ENCODE measurements around the gene NUP62CL. TPM values are rescaled to one million over a fixed set of nuclear protein-coding genes. Genes with fewer than 3 reads are reported as not detected.
"Not testable (repeated sequence)": the region's sequence is repeated elsewhere in the genome, so short reads cannot be mapped to it uniquely, and the experiment has no call there.

Gene NUP62CL
- total RNA-seq, 1 donor from 2014 or later = 1.3 TPM

GRCh38 chrX:107171369-107172102 lies 34.7 kb downstream of the NUP62CL start:
- Mint-ChIP-seq H3K4me1 (ENCODE audit: low read depth) (no peaks in the 10 kb centered on the region), H3K4me3 (ENCODE audit: low read depth) (no peak overlapping the region), H3K9me3 (no peaks in the 10 kb centered on the region), H3K27me3 (ENCODE audit: low read depth) (no peaks in the 10 kb centered on the region), H3K27ac (no peak overlapping the region), H3K36me3 (ENCODE audit: low read depth) (no peaks in the 10 kb centered on the region)
- DNase-seq (ENCODE audit: low spot score) = no peak
- intact Hi-C loops (cut with micrococcal nuclease) = no loop called here

- H3K9me3 Mint-ChIP-seq = no peaks in the 10 kb centered on the region
- DNase-seq (ENCODE audit: low spot score) = no peak
- intact Hi-C loops (cut with micrococcal nuclease) = no loop called here
- H3K36me3 Mint-ChIP-seq (ENCODE audit: low read depth) = no peaks in the 10 kb centered on the region
- no peaks in the 10 kb centered on the region for H3K27me3 Mint-ChIP-seq (ENCODE audit: low read depth)
- H3K27ac Mint-ChIP-seq = no peak overlapping the region
- H3K4me1 Mint-ChIP-seq (ENCODE audit: low read depth) = no peaks in the 10 kb centered on the region
- no peak overlapping the region for H3K4me3 Mint-ChIP-seq (ENCODE audit: low read depth)
Measured at GRCh38 chrX:107168712-107169111, 37.5 kb downstream of the NUP62CL start.

- H3K36me3 Mint-ChIP-seq (ENCODE audit: low read depth) = no peaks in the 10 kb centered on the region
- H3K9me3 Mint-ChIP-seq = no peaks in the 10 kb centered on the region
- intact Hi-C loops (cut with micrococcal nuclease) = no loop called here
- H3K27me3 Mint-ChIP-seq (ENCODE audit: low read depth) = no peaks in the 10 kb centered on the region
- no peaks in the 10 kb centered on the region for H3K4me1 Mint-ChIP-seq (ENCODE audit: low read depth)
- H3K27ac Mint-ChIP-seq = no peak overlapping the region
- no peak for DNase-seq (ENCODE audit: low spot score)
- H3K4me3 Mint-ChIP-seq (ENCODE audit: low read depth) = no peak overlapping the region
Measured at GRCh38 chrX:107168257-107168656, 38.0 kb downstream of the NUP62CL start.

- intact Hi-C loops (cut with micrococcal nuclease) = no loop called here
- no peaks in the 10 kb centered on the region for H3K4me1 Mint-ChIP-seq (ENCODE audit: low read depth)
- H3K27ac Mint-ChIP-seq = no peak overlapping the region
- no peaks in the 10 kb centered on the region for H3K36me3 Mint-ChIP-seq (ENCODE audit: low read depth)
- no peaks in the 10 kb centered on the region for H3K27me3 Mint-ChIP-seq (ENCODE audit: low read depth)
- DNase-seq (ENCODE audit: low spot score) = no peak
- no peaks in the 10 kb centered on the region for H3K9me3 Mint-ChIP-seq
- no peak overlapping the region for H3K4me3 Mint-ChIP-seq (ENCODE audit: low read depth)
Measured at GRCh38 chrX:107167163-107167921, 38.9 kb downstream of the NUP62CL start.

GRCh38 chrX:107157618-107158017 lies 48.6 kb downstream of the NUP62CL start:
- H3K36me3 Mint-ChIP-seq (ENCODE audit: low read depth); H3K9me3 Mint-ChIP-seq; H3K27ac Mint-ChIP-seq; intact Hi-C loops (cut with micrococcal nuclease); H3K27me3 Mint-ChIP-seq (ENCODE audit: low read depth); H3K4me3 Mint-ChIP-seq (ENCODE audit: low read depth); H3K4me1 Mint-ChIP-seq (ENCODE audit: low read depth); DNase-seq (ENCODE audit: low spot score): not testable (repeated sequence)

- intact Hi-C loops (cut with micrococcal nuclease) = loop anchor here (2.0 kb wide), 1 partner anchor 37 kb away; the partner anchor contains the start of gene RBM41
- Mint-ChIP-seq H3K4me3 (ENCODE audit: low read depth) (peak overlapping the region; percentile 69), H3K27ac (peak overlapping the region; percentile 33)
- not testable (repeated sequence) for H3K36me3 Mint-ChIP-seq (ENCODE audit: low read depth); H3K27me3 Mint-ChIP-seq (ENCODE audit: low read depth); H3K4me1 Mint-ChIP-seq (ENCODE audit: low read depth); H3K9me3 Mint-ChIP-seq; DNase-seq (ENCODE audit: low spot score)
Measured at GRCh38 chrX:107155621-107156430, 50.4 kb downstream of the NUP62CL start.

- H3K4me1 Mint-ChIP-seq (ENCODE audit: low read depth) = peaks cover 10% of the 10 kb centered on the region
- H3K36me3 Mint-ChIP-seq (ENCODE audit: low read depth) = no peaks in the 10 kb centered on the region
- no peak for DNase-seq (ENCODE audit: low spot score)
- no peaks in the 10 kb centered on the region for H3K9me3 Mint-ChIP-seq
- intact Hi-C loops (cut with micrococcal nuclease) = loop anchor here (2.0 kb wide), 1 partner anchor 36 kb away; the partner anchor contains the start of gene RBM41
- H3K27ac Mint-ChIP-seq = peak overlapping the region; percentile 33
- H3K27me3 Mint-ChIP-seq (ENCODE audit: low read depth) = no peaks in the 10 kb centered on the region
- H3K4me3 Mint-ChIP-seq (ENCODE audit: low read depth) = peak overlapping the region; percentile 69
Measured at GRCh38 chrX:107154787-107155620, 51.2 kb downstream of the NUP62CL start.

GRCh38 chrX:107153005-107153404 lies 53.2 kb downstream of the NUP62CL start:
- no peak overlapping the region for H3K27ac Mint-ChIP-seq
- intact Hi-C loops (cut with micrococcal nuclease) = no loop called here
- H3K36me3 Mint-ChIP-seq (ENCODE audit: low read depth) = no peaks in the 10 kb centered on the region

GRCh38 chrX:107146670-107147069 lies 59.6 kb downstream of the NUP62CL start:
- Mint-ChIP-seq H3K4me1 (ENCODE audit: low read depth) (peaks cover 2% of the 10 kb centered on the region), H3K9me3 (no peaks in the 10 kb centered on the region), H3K27ac (no peak overlapping the region), H3K4me3 (ENCODE audit: low read depth) (no peak overlapping the region), H3K36me3 (ENCODE audit: low read depth) (no peaks in the 10 kb centered on the region), H3K27me3 (ENCODE audit: low read depth) (no peaks in the 10 kb centered on the region)
- no peak for DNase-seq (ENCODE audit: low spot score)
- intact Hi-C loops (cut with micrococcal nuclease) = no loop called here

More at GRCh38 chrX:107153005-107153404, 53.2 kb downstream of the NUP62CL start:
- H3K27me3 Mint-ChIP-seq (ENCODE audit: low read depth) = no peaks in the 10 kb centered on the region
- no peaks in the 10 kb centered on the region for H3K9me3 Mint-ChIP-seq
- peaks cover 10% of the 10 kb centered on the region for H3K4me1 Mint-ChIP-seq (ENCODE audit: low read depth)
- no peak overlapping the region for H3K4me3 Mint-ChIP-seq (ENCODE audit: low read depth)
- DNase-seq (ENCODE audit: low spot score) = no peak

GRCh38 chrX:107135965-107136307 lies 70.3 kb downstream of the NUP62CL start:
- Mint-ChIP-seq H3K27me3 (ENCODE audit: low read depth) (no peaks in the 10 kb centered on the region), H3K27ac (peak overlapping the region; percentile 65), H3K9me3 (no peaks in the 10 kb centered on the region), H3K4me1 (ENCODE audit: low read depth) (peaks cover 11% of the 10 kb centered on the region), H3K4me3 (ENCODE audit: low read depth) (peak overlapping the region; percentile 13), H3K36me3 (ENCODE audit: low read depth) (peaks cover 3% of the 10 kb centered on the region)
- no peak for DNase-seq (ENCODE audit: low spot score)
- intact Hi-C loops (cut with micrococcal nuclease) = no loop called here

- intact Hi-C loops (cut with micrococcal nuclease) = no loop called here
- Mint-ChIP-seq H3K9me3 (no peaks in the 10 kb centered on the region), H3K27ac (peak overlapping the region; percentile 65), H3K27me3 (ENCODE audit: low read depth) (no peaks in the 10 kb centered on the region), H3K4me3 (ENCODE audit: low read depth) (peak overlapping the region; percentile 13), H3K4me1 (ENCODE audit: low read depth) (peaks cover 11% of the 10 kb centered on the region), H3K36me3 (ENCODE audit: low read depth) (peaks cover 3% of the 10 kb centered on the region)
- no peak for DNase-seq (ENCODE audit: low spot score)
Measured at GRCh38 chrX:107135049-107135964, 70.9 kb downstream of the NUP62CL start.
